Astrocyte of the spinal cord (primary cell): ENCODE data around the gene KIAA0586.

Source experiments
- DNase-seq: peaks from one replicate; pipeline ENCODE4 v3.0.0; 2011; ENCODE audit warnings: low read depth, low spot score
- H3K4me3 ChIP-seq: 2 replicates; pipeline ENCODE4 v1.5.1; 2011; ENCODE audit warnings: low read depth, mild to moderate bottlenecking, low read length, moderate library complexity
- in situ Hi-C: cut with HindIII; loops from 2 replicates; pipeline ENCODE4 v1.10.0; 2017; ENCODE audit warnings: low sequenced_read_pairs
- TF ChIP-seq, protein P1 (sequence below): IDR thresholded peaks from 2 replicates; pipeline ENCODE4 v1.5.1; 2012; ENCODE audit warnings: low read depth, mild to moderate bottlenecking, low read length, inconsistent platforms

KIAA0586 gene

DNA sequence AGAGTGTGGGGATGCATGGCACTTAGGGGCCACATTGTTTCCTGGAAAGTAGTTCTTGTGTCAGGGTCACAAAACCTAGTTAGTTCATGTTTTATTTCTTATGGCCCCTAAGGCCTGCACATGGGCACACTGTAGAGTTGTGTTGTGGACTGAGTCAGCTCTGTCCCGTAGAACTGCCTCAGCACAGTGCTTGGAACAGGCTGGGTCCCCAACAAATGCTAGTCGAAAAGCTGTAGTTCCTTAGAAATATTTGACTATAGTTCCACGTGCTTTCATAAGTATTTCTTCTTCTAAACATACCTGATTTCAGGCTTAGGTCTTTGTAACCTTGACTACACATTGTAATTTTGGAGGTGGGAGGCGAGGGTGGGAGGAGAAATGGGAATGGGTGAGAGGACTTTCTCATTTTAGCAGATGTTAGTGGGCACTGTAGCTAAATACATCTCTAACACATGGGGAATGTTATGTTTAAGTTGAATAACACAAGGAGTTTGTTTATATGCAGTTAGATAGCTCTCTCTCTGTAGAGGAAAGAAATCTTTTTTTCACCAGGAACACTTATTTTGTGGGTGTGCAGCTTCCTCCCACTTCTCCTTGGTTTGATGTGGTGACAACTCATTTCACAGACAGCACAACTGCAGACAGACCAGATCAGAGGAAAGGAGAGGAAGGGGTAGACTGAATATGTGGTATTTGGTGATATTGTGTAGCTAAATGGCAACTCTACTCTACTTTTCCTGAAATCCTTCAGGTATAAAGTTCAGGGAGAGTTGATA, 170.7 kb downstream of the KIAA0586 start:
- TF ChIP-seq, protein P1, sequence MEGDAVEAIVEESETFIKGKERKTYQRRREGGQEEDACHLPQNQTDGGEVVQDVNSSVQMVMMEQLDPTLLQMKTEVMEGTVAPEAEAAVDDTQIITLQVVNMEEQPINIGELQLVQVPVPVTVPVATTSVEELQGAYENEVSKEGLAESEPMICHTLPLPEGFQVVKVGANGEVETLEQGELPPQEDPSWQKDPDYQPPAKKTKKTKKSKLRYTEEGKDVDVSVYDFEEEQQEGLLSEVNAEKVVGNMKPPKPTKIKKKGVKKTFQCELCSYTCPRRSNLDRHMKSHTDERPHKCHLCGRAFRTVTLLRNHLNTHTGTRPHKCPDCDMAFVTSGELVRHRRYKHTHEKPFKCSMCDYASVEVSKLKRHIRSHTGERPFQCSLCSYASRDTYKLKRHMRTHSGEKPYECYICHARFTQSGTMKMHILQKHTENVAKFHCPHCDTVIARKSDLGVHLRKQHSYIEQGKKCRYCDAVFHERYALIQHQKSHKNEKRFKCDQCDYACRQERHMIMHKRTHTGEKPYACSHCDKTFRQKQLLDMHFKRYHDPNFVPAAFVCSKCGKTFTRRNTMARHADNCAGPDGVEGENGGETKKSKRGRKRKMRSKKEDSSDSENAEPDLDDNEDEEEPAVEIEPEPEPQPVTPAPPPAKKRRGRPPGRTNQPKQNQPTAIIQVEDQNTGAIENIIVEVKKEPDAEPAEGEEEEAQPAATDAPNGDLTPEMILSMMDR: no peak
- no peak for DNase-seq
- H3K4me3 ChIP-seq: no peak overlapping the region
- in situ Hi-C loops: no loop called here

DNA sequence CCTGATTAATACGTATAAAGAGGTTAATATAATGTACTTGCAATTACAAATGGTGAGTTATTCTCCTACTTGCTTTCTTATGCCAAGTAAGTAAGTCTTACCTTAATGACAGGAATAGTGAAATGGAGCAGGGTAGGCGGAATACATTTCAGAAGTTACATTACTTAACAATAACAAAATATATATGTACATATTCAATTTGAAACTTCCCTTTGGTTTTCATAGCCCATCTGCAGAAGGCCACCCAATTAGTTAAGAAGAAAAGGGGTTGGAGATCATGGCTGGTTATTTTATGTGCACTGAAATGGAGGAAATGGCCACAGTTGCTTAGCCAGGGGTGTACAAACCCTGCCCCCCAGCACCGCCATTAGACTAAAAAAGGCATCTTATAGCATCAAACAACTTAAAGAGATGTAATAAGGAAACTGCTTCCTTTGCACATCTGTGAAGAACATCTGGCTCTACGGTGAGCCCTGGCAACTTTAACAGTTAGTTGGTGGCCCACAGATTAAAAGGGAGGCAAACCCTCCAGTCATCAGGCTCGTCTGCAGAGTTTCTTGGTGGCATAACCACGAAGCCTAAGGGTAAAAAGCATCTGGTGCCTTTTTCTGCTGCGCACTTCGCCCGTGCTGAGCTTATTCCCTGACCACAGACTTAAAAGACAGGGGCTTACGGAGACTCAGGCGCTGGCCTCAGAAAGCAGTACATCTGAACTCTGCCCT, 171.4 kb downstream of the KIAA0586 start:
- in situ Hi-C loops: no loop called here

DNA sequence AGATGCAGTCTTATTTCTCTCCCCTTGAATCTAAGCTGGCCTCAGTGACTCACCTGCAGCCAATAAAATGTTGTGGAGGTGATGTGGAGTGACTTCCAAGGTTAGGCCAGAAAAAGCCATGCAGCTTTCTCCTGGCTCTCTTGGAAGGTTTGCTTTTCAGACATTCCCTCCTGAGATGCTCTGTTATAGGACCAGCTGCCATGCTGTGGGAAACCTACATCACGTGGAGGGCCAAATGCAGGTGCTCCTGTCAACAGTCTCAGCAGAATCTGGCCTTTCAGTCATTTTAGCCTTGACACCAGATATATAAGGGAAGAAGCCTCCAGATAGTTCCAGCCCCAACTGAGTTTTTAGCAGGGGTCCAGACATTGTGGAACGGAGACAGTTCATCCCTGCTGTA, 172.2 kb downstream of the KIAA0586 start:
- H3K4me3 ChIP-seq: no peak overlapping the region
- DNase-seq: no peak
- TF ChIP-seq, protein P1: no peak
- in situ Hi-C loops: no loop called here

More for the DNA sequence above, 171.4 kb downstream of the KIAA0586 start:
- no peak for DNase-seq
- TF ChIP-seq, protein P1: no peak
- no peak overlapping the region for H3K4me3 ChIP-seq
